T47D (cell line): Measurements from ENCODE around the gene CCSAP.
"Not testable (repeated sequence)": the region's sequence is repeated elsewhere in the genome, so short reads cannot be mapped to it uniquely, and the experiment has no call there.

Experiments used
- DNase-seq, 2 experiments: peaks; one replicate each; pipeline versions ENCODE4 v3.0.0 to v3.0.0-alpha.2; 2011 to 2012; ENCODE audit warnings: low read depth in 1 of 2, low spot score in 1 of 2
- JUND ChIP-seq: IDR thresholded peaks from 2 replicates; pipeline ENCODE4 v1.6.1; 2012; ENCODE audit warnings: low read depth
- in situ Hi-C: cut with HindIII; loops from 2 replicates; pipeline ENCODE4 v1.10.0; 2016; ENCODE audit warnings: low sequenced_read_pairs, low pct_unique_long_range_greater_than_20kb

CCSAP gene

GRCh38 chr1:229328598-229329362 lies 14.1 kb downstream of the CCSAP start:
- in situ Hi-C loops = no loop called here
- DNase-seq = no peak
- no peak for TF ChIP-seq JUND

- DNase-seq = not testable (repeated sequence)
These were observed 15.1 kb downstream of the CCSAP start for GRCh38 chr1:229327765-229328164.

GRCh38 chr1:229326601-229327000 lies 16.2 kb downstream of the CCSAP start:
- no peak for TF ChIP-seq JUND
- in situ Hi-C loops = no loop called here

More at GRCh38 chr1:229327765-229328164, 15.1 kb downstream of the CCSAP start:
- in situ Hi-C loops = not testable (repeated sequence)

GRCh38 chr1:229325853-229326487 lies 16.9 kb downstream of the CCSAP start:
- no peak for DNase-seq
- TF ChIP-seq JUND = no peak
- in situ Hi-C loops = no loop called here

More at GRCh38 chr1:229326601-229327000, 16.2 kb downstream of the CCSAP start:
- DNase-seq = no peak

- DNase-seq = no peak
- no peak for TF ChIP-seq JUND
- in situ Hi-C loops = no loop called here
These were observed 17.4 kb downstream of the CCSAP start for GRCh38 chr1:229325401-229325800.

- peak in 1 of 2 experiments; percentile 26 for DNase-seq
- no peak for TF ChIP-seq JUND
- in situ Hi-C loops = no loop called here
These were observed 18.8 kb downstream of the CCSAP start for GRCh38 chr1:229323885-229324553.

- in situ Hi-C loops = no loop called here
- no peak for DNase-seq
- no peak for TF ChIP-seq JUND
These were observed 19.6 kb downstream of the CCSAP start for GRCh38 chr1:229323201-229323600.

GRCh38 chr1:229319487-229319886 lies 23.4 kb downstream of the CCSAP start:
- no peak for TF ChIP-seq JUND
- in situ Hi-C loops = no loop called here

GRCh38 chr1:229318056-229318455 lies 24.8 kb downstream of the CCSAP start:
- TF ChIP-seq JUND = no peak
- DNase-seq = no peak
- in situ Hi-C loops = no loop called here

More at GRCh38 chr1:229319487-229319886, 23.4 kb downstream of the CCSAP start:
- no peak for DNase-seq

- in situ Hi-C loops = no loop called here
- no peak for TF ChIP-seq JUND
- DNase-seq = no peak
These were observed 26.7 kb downstream of the CCSAP start for GRCh38 chr1:229316166-229316565.

GRCh38 chr1:229310833-229311232 lies 32.0 kb downstream of the CCSAP start:
- no peak for DNase-seq
- no peak for TF ChIP-seq JUND
- in situ Hi-C loops = no loop called here

GRCh38 chr1:229309684-229310083 lies 33.2 kb downstream of the CCSAP start:
- DNase-seq = no peak
- TF ChIP-seq JUND = no peak
- in situ Hi-C loops = no loop called here

GRCh38 chr1:229309074-229309473 lies 33.8 kb downstream of the CCSAP start:
- in situ Hi-C loops = no loop called here
- TF ChIP-seq JUND = no peak
- DNase-seq = no peak
